K562 (cell line): ENCODE results near the gene GPR107. TPM values are rescaled to one million over a fixed set of nuclear protein-coding genes. Genes with fewer than 3 reads are reported as not detected.

Experiments used
- ATAC-seq: fragments of 200-7000 bp; cut with Tn5 transposase; 3 replicates; pipeline ENCODE4 v1.9.1; 2020; ENCODE audit warnings: moderate library complexity
- BruUV-seq: library from RNA; stranded (reverse); fragments of 400-500 nt; replicated peaks from 2 replicates; lab custom pipeline; 2021; lab: Mats Ljungman, UMichigan
- CTCF ChIA-PET: fragments of 300-600 bp; formaldehyde crosslinking; extraction: SDS; loops from one replicate; lab custom pipeline; 2021; ENCODE audit warnings: low intra/inter-chr PET ratio; lab: Yijun Ruan, JAX
- POLR2A ChIA-PET: fragments of 300-600, 350-650 bp; sonication (Branson Sonifier 250); formaldehyde crosslinking; extraction: SDS; loops from one replicate; lab custom pipeline; 2021; ENCODE audit warnings: antibody characterized with exemption, inconsistent platforms; lab: Yijun Ruan, JAX
- DNase-seq, 4 experiments: peaks; one replicate each; pipeline versions ENCODE4 v3.0.0 to v3.0.0-alpha.2; 2011 to 2018; ENCODE audit warnings: low spot score in 3 of 4, mixed read lengths in 3 of 4; ENCODE audit errors: extremely low read depth in 1 of 4
- FAIRE-seq: peaks from 2 replicates; lab custom pipeline; 2011; peaks lifted over from hg19 to GRCh38; lab: Jason Lieb, UNC
- H2AFZ ChIP-seq: 2 replicates; pipeline ENCODE4 v1.6.0; 2011; ENCODE audit warnings: low read depth, low read length, control low read depth, inconsistent platforms
- H3K27ac ChIP-seq: fragments of 200-600 bp; 3 replicates; pipeline ENCODE4 v1.8.0; 2011; ENCODE audit warnings: low read depth, mild to moderate bottlenecking, control low read depth, inconsistent platforms, low read length, moderate library complexity, mixed read lengths; ENCODE audit errors: extremely low read depth
- H3K27me3 ChIP-seq, 2 experiments: fragments of 300-600 bp in 1 of 2; 2 replicates in 1 of 2; 3 replicates in 1 of 2; pipeline versions ENCODE4 v1.6.0 to v1.8.0; 2011; ENCODE audit warnings: inconsistent platforms in 2 of 2, low read length in 2 of 2, mild to moderate bottlenecking in 1 of 2, mixed read lengths in 1 of 2, moderate library complexity in 1 of 2; ENCODE audit not compliant: control insufficient read depth in 2 of 2, insufficient read depth in 2 of 2
- H3K36me3 ChIP-seq: fragments of 300-600 bp; 3 replicates; pipeline ENCODE4 v1.8.0; 2011; ENCODE audit warnings: mild to moderate bottlenecking, low read length, inconsistent platforms; ENCODE audit not compliant: control insufficient read depth, insufficient read depth
- H3K4me1 ChIP-seq, 2 experiments: fragments of 200-600 bp in 1 of 2; replicated peaks in 1 of 2; 2 replicates in 1 of 2; 3 replicates in 1 of 2; pipeline versions ENCODE4 v1.5.1 to v1.8.0; 2011; ENCODE audit warnings: inconsistent platforms in 2 of 2, low read length in 2 of 2, mild to moderate bottlenecking in 1 of 2, mixed read lengths in 1 of 2, moderate library complexity in 1 of 2; ENCODE audit not compliant: control insufficient read depth in 2 of 2, insufficient read depth in 2 of 2
- H3K4me2 ChIP-seq: 2 replicates; pipeline ENCODE4 v1.6.1; 2011; ENCODE audit warnings: low read length, control low read depth, inconsistent platforms, mixed read lengths; ENCODE audit not compliant: insufficient read depth
- H3K4me3 ChIP-seq: fragments of 200-600 bp; sonication (generic), shearing (Covaris generic); 2 replicates; pipeline ENCODE4 v1.5.1; 2016; ENCODE audit warnings: control low read depth, inconsistent platforms
- H3K79me2 ChIP-seq: fragments of 200-600 bp; 3 replicates; pipeline ENCODE4 v1.8.0; 2011; ENCODE audit warnings: low read length, inconsistent platforms; ENCODE audit not compliant: control insufficient read depth, insufficient read depth
- H3K9ac ChIP-seq, 2 experiments: 2 replicates each; pipeline versions ENCODE4 v1.6.0 to v1.6.1; 2011; ENCODE audit warnings: low read depth in 2 of 2, low read length in 2 of 2, control low read depth in 1 of 2, inconsistent platforms in 1 of 2, mild to moderate bottlenecking in 1 of 2, mixed read lengths in 1 of 2; ENCODE audit not compliant: insufficient read depth in 1 of 2
- H3K9me1 ChIP-seq: one replicate; pipeline ENCODE4 v1.6.0; 2011; ENCODE audit warnings: inconsistent platforms, mild to moderate bottlenecking, low read length, moderate library complexity; ENCODE audit not compliant: control insufficient read depth, insufficient read depth
- H3K9me3 ChIP-seq: replicated peaks from 2 replicates; pipeline ENCODE4 v1.5.1; 2011; ENCODE audit warnings: low read depth, low read length, inconsistent platforms; ENCODE audit not compliant: control insufficient read depth, insufficient read depth
- H4K20me1 ChIP-seq: replicated peaks from 2 replicates; pipeline ENCODE4 v1.6.1; 2011; ENCODE audit warnings: low read length, inconsistent platforms, mixed read lengths; ENCODE audit not compliant: control insufficient read depth, insufficient read depth
- ZNF232 ChIP-seq: sonication (generic); formaldehyde crosslinking; IDR thresholded peaks from 2 replicates; pipeline ENCODE4 v1.8.0; 2022; ENCODE audit warnings: mild to moderate bottlenecking, missing genetic modification reagents
- whole genome bisulfite sequencing: fragments of 100-300 bp; shearing (Covaris generic); methylation state at CpG from one replicate; pipeline ENCODE4 v1.1.6; 2016; ENCODE audit warnings: low coverage, mixed read lengths; ENCODE audit not compliant: insufficient coverage; ENCODE audit errors: missing lambda C conversion rate; 5-methylcytosine and 5-hydroxymethylcytosine counted together
- in situ Hi-C: fragments of 300-500 bp; cut with MboI; formaldehyde crosslinking; loops from 4 replicates; pipeline ENCODE4 v1.15.0; 2018; ENCODE audit warnings: inconsistent platforms, mixed read lengths
- intact Hi-C: fragments of 100-400 bp; cut with micrococcal nuclease; formaldehyde crosslinking; loops from 2 replicates; pipeline ENCODE4 v1.14.2; 2022
- polyA plus RNA-seq, 8 experiments: library from polyadenylated mRNA; depleted of rRNA in 4 of 8; stranded (reverse) in 5 of 8; unstranded in 3 of 8; fragments of >200 nt; fragmentation: Nextera tagmentation in 2 of 8; fragmentation: Illumina TruSeq in 1 of 8; extraction: Ambion mirVana in 2 of 8; extraction: Trizol in 1 of 8; gene quantifications; 2 replicates each; pipeline versions ENCODE4 v1.2.1 to v1.2.3, GENCODE V29; 2011 to 2014; ENCODE audit warnings: inconsistent platforms in 1 of 8, missing spikeins in 1 of 8
- total RNA-seq, 7 experiments: library from RNA; depleted of rRNA in 6 of 7; stranded (reverse); fragments of >200 nt in 6 of 7; fragmentation: Illumina TruSeq in 2 of 7; extraction: Trizol in 2 of 7; gene quantifications; 2 replicates each; pipeline versions ENCODE4 v1.2.1 to v1.2.3, GENCODE V29; 2011 to 2021; ENCODE audit warnings: low replicate concordance in 1 of 7
- TF ChIP-seq, protein P1 (sequence below): fragments of 450-650 bp; formaldehyde crosslinking; IDR thresholded peaks from 2 replicates; pipeline ENCODE4 v1.4.0; 2020; ENCODE audit warnings: mild to moderate bottlenecking, mixed read lengths
- TF ChIP-seq, protein P2 (sequence below): fragments of 450-650 bp; IDR thresholded peaks from 2 replicates; pipeline ENCODE4 v1.6.1; 2016; ENCODE audit warnings: mild to moderate bottlenecking

The GPR107 gene
- total and polyA plus RNA-seq, 9 of the 15 experiments (the other 6 are each of a cell fraction or from before 2014, with no cell fraction given), result 3.2 to 34.6 (median 14.4) TPM

DNA sequence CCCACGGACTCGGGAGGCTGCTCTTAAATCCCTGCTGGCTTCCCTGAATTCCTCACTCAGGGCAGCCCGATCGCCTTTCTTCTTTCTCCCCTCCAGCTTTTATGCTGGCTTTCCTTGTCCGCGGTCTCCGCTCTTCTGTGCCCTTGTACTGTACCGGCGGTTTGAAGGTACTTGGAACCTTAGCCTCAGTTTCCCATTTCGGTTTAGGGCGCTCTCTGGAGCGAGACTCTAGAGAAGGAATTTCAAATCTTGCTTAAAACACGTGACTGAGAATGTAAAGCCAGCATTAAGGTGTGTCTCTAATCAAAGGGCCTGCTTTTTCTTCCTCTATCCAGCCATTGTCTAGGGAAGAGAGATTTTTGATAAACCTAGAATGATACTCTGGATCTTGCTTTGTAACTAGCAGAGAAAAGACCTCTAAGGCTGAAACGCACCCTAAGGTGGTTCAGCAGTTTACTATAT, 650 bp downstream of the GPR107 start:
- ATAC-seq (peak; percentile 39; the same call in 2 of the 3 replicates), FAIRE-seq (no peak), DNase-seq (peak in 1 of 4 experiments; percentile 10)
- peaks cover 9% of the 10 kb centered on the region; the same call in 2 of the 3 replicates for H3K36me3 ChIP-seq
- peak overlapping the region; percentile 99 for H3K4me3 ChIP-seq
- H3K4me2 ChIP-seq, result peak overlapping the region; percentile 84
- H3K9ac ChIP-seq, result peak overlapping the region; percentile 91 to 95
- TSS peak; percentile 68 for BruUV-seq
- H3K27me3 ChIP-seq, result no peaks in the 10 kb centered on the region
- no peaks in the 10 kb centered on the region; the same call in 1 of the 2 replicates for H4K20me1 ChIP-seq
- POLR2A ChIA-PET, result interaction anchor here (1.2 to 1.8 kb wide), 2 partner anchors 13 to 167 kb away, joined by 9 to 10 read pairs; no protein-coding TSS in a partner anchor
- peak overlapping the region; percentile 96 for H2AFZ ChIP-seq
- CTCF ChIA-PET, result no interaction called here
- H3K9me3 ChIP-seq, result no peaks in the 10 kb centered on the region
- TF ChIP-seq, protein P1, sequence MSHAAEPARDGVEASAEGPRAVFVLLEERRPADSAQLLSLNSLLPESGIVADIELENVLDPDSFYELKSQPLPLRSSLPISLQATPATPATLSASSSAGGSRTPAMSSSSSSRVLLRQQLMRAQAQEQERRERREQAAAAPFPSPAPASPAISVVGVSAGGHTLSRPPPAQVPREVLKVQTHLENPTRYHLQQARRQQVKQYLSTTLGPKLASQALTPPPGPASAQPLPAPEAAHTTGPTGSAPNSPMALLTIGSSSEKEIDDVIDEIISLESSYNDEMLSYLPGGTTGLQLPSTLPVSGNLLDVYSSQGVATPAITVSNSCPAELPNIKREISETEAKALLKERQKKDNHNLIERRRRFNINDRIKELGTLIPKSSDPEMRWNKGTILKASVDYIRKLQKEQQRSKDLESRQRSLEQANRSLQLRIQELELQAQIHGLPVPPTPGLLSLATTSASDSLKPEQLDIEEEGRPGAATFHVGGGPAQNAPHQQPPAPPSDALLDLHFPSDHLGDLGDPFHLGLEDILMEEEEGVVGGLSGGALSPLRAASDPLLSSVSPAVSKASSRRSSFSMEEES, result peak; percentile 67
- TF ChIP-seq, protein P2, sequence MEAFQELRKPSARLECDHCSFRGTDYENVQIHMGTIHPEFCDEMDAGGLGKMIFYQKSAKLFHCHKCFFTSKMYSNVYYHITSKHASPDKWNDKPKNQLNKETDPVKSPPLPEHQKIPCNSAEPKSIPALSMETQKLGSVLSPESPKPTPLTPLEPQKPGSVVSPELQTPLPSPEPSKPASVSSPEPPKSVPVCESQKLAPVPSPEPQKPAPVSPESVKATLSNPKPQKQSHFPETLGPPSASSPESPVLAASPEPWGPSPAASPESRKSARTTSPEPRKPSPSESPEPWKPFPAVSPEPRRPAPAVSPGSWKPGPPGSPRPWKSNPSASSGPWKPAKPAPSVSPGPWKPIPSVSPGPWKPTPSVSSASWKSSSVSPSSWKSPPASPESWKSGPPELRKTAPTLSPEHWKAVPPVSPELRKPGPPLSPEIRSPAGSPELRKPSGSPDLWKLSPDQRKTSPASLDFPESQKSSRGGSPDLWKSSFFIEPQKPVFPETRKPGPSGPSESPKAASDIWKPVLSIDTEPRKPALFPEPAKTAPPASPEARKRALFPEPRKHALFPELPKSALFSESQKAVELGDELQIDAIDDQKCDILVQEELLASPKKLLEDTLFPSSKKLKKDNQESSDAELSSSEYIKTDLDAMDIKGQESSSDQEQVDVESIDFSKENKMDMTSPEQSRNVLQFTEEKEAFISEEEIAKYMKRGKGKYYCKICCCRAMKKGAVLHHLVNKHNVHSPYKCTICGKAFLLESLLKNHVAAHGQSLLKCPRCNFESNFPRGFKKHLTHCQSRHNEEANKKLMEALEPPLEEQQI, result no peak
- TF ChIP-seq ZNF232 (CRISPR knock-in tag), result no peak
- TF ChIP-seq, all 486 proteins: peak for 1
- 1% methylated on average over 13 of the region's 14 CpGs for WGBS
- Histone ChIP-seq H3K9me1 (peaks cover 4% of the 10 kb centered on the region), H3K79me2 (peaks cover 48% of the 10 kb centered on the region), H3K4me1 (peaks cover 11 to 28% of the 10 kb centered on the region in 2 experiments; a peak in 4 of 5 replicates), H3K27ac (peak overlapping the region; percentile 86)
- intact Hi-C loops, result loop anchor here (5.0 kb wide), 2 partner anchors 43 to 167 kb away; no protein-coding TSS in a partner anchor
- in situ Hi-C loops, result no loop called here
